ENCODE data around the gene SLC7A5.

The SLC7A5 gene

DNA sequence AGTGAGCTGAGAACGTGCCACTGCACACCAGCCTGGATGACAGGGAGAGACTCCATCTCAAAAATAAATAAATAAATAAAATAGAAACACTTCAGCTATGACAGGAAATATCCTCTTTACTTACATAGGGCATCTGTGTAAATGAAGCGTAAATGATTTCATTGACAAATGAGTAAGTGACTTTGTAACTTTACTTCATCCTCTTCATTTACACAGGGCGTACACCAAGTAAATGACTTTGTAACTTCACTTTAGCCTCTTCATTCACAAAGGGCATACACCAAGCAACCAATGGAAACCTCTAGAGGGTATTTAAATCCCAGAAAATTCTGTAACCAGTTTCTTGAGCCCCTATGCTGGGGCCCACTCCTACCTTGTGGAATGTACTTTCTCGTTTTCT is 87.3 kb downstream of the SLC7A5 start (continued):
- TF ChIP-seq, protein P1, sequence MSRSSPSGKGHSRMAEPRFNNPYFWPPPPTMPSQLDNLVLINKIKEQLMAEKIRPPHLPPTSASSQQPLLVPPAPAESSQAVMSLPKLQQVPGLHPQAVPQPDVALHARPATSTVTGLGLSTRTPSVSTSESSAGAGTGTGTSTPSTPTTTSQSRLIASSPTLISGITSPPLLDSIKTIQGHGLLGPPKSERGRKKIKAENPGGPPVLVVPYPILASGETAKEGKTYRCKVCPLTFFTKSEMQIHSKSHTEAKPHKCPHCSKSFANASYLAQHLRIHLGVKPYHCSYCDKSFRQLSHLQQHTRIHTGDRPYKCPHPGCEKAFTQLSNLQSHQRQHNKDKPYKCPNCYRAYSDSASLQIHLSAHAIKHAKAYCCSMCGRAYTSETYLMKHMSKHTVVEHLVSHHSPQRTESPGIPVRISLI (tag by site-specific recombination; IDR thresholded peaks at IDR 0.05) = no peak
- no peak for TF ChIP-seq MEIS1 (CRISPR knock-in tag; IDR thresholded peaks at IDR 0.05; ENCODE audit: borderline replicate concordance)
- TF ChIP-seq ZNF239 (tag by site-specific recombination; IDR thresholded peaks at IDR 0.05) = no peak
- TF ChIP-seq ZNF138 (tag by site-specific recombination; IDR thresholded peaks at IDR 0.05; ENCODE audit: borderline replicate concordance) = no peak
- no peak for TF ChIP-seq ZXDB (tag by site-specific recombination; IDR thresholded peaks at IDR 0.05)

DNA sequence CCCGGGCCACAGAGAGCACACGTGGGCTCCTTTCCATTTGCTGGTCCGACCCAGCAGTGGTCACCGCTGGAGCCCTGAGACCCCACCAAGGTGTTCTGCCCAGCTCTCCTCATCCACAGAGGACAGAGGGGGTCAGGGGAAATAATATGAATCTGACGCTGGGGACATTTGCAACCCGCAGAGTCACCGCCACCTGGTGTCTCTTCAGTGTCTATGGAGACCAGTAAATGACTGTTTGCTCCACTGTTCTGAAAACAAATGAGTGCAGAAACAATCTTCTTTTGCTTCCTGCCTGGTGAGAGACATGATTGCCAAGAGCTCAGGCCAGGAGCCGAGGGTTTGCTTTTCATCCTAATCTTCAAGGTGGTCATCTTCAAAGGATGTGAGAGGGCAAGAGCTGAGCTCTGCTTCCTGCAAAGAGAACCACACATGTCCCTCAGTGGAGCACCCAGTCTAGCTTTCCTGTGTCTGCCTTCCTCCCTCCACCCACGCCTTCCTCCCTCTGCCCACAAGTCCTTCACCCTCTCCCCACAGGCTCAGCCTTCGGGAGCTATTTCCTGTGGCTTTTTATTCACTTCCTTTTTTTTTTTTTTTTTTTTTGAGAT is 88.8 kb downstream of the SLC7A5 start:
- no peak for TF ChIP-seq IKZF3 (tag by site-specific recombination; IDR thresholded peaks at IDR 0.05)
- TF ChIP-seq ZNF514 (tag by site-specific recombination; IDR thresholded peaks at IDR 0.05) = no peak
- no peak for TF ChIP-seq ZBTB21 (tag by site-specific recombination; IDR thresholded peaks at IDR 0.05)
- TF ChIP-seq ZNF146 (tag by site-specific recombination; IDR thresholded peaks at IDR 0.05) = no peak
- TF ChIP-seq ZNF138 (tag by site-specific recombination; IDR thresholded peaks at IDR 0.05; ENCODE audit: borderline replicate concordance) = no peak
- no peak for TF ChIP-seq ZNF140 (tag by site-specific recombination; IDR thresholded peaks at IDR 0.05)
- no peak for TF ChIP-seq ZNF623 (tag by site-specific recombination; IDR thresholded peaks at IDR 0.05)
- TF ChIP-seq ZIC2 (tag by site-specific recombination; IDR thresholded peaks at IDR 0.05) = no peak
- TF ChIP-seq ZFHX2 (tag by site-specific recombination; conservative IDR thresholded peaks at IDR 0.05) = peak; percentile 90
- no peak for TF ChIP-seq ZNF629 (tag by site-specific recombination; IDR thresholded peaks at IDR 0.05)
- TF ChIP-seq, protein P2, sequence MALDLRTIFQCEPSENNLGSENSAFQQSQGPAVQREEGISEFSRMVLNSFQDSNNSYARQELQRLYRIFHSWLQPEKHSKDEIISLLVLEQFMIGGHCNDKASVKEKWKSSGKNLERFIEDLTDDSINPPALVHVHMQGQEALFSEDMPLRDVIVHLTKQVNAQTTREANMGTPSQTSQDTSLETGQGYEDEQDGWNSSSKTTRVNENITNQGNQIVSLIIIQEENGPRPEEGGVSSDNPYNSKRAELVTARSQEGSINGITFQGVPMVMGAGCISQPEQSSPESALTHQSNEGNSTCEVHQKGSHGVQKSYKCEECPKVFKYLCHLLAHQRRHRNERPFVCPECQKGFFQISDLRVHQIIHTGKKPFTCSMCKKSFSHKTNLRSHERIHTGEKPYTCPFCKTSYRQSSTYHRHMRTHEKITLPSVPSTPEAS (tag by site-specific recombination; IDR thresholded peaks at IDR 0.05) = no peak
- TF ChIP-seq EGR2 (tag by site-specific recombination; IDR thresholded peaks at IDR 0.05; ENCODE audit: low read depth) = peak; percentile 88
- no peak for TF ChIP-seq ZNF670 (tag by site-specific recombination; IDR thresholded peaks at IDR 0.05; ENCODE audit: low read depth)
- TF ChIP-seq GLIS1 (tag by site-specific recombination; IDR thresholded peaks at IDR 0.05) = no peak
- TF ChIP-seq, protein P3, sequence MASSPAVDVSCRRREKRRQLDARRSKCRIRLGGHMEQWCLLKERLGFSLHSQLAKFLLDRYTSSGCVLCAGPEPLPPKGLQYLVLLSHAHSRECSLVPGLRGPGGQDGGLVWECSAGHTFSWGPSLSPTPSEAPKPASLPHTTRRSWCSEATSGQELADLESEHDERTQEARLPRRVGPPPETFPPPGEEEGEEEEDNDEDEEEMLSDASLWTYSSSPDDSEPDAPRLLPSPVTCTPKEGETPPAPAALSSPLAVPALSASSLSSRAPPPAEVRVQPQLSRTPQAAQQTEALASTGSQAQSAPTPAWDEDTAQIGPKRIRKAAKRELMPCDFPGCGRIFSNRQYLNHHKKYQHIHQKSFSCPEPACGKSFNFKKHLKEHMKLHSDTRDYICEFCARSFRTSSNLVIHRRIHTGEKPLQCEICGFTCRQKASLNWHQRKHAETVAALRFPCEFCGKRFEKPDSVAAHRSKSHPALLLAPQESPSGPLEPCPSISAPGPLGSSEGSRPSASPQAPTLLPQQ (tag by site-specific recombination; IDR thresholded peaks at IDR 0.05) = no peak
- no peak for TF ChIP-seq KLF8 (tag by site-specific recombination; IDR thresholded peaks at IDR 0.05)
- no peak for TF ChIP-seq ZNF266 (tag by site-specific recombination; IDR thresholded peaks at IDR 0.05; ENCODE audit: low read depth)
- Histone ChIP-seq H3K4me3 (ENCODE audit: low read depth, low read length) (no peak overlapping the region), H3K27ac (ENCODE audit: extremely low read depth, low read depth, low read length) (no peak overlapping the region), H3K36me3 (ENCODE audit: control insufficient read depth in 2 of 2, insufficient read depth in 1 of 2, low read length in 2 of 2) (no peaks in the 10 kb centered on the region), H3K9me3 (ENCODE audit: control insufficient read depth, insufficient read depth, low read depth, low read length) (no peaks in the 10 kb centered on the region), H3K4me1 (ENCODE audit: control insufficient read depth, insufficient read depth, low read length) (no peaks in the 10 kb centered on the region)
- ChIA-PET CTCF (interaction anchor here (0.7 to 5.2 kb wide), 10 partner anchors 11 to 160 kb away, joined by 3 to 173 read pairs (median 14); partner anchors contain the start of gene SLC7A5), POLR2A (interaction anchor here (0.6 to 3.7 kb wide), 4 partner anchors 25 to 171 kb away, joined by 3 to 55 read pairs (median 4); partner anchors contain the start of genes BANP and SLC7A5)
